ENCODE data around the gene MYH8.

Gene MYH8

GRCh38 chr17:10421900-10422542, at the start of gene MYH8:
Gene MYH8, minus strand, starts transcription at chr17:10421950. Its CDS starts 1,723 bp downstream, at chr17:10420227.
- DNase-seq (ENCODE audit: low spot score), result no peak

GRCh38 chr17:10469459-10469858, 47.7 kb upstream of the MYH8 start, which contains the start of gene MYH4:
Gene MYH4, minus strand, starts transcription at chr17:10469559. Its CDS starts 2,814 bp downstream, at chr17:10466745.
- no peak for DNase-seq (ENCODE audit: low spot score)

GRCh38 chr17:10463402-10463801, 41.7 kb upstream of the MYH8 start:
- DNase-seq (ENCODE audit: low spot score), result no peak

- no peak for DNase-seq (ENCODE audit: low spot score)
Observed at GRCh38 chr17:10460062-10460461, 38.3 kb upstream of the MYH8 start.

- DNase-seq (ENCODE audit: low spot score), result no peak
Observed at GRCh38 chr17:10458701-10459100, 37.0 kb upstream of the MYH8 start.

GRCh38 chr17:10457952-10458351, 36.2 kb upstream of the MYH8 start:
- no peak for DNase-seq (ENCODE audit: low spot score)

GRCh38 chr17:10447026-10447931, 25.5 kb upstream of the MYH8 start:
- DNase-seq (ENCODE audit: low spot score), result peak; percentile 2

- no peak for DNase-seq (ENCODE audit: low spot score)
Observed at GRCh38 chr17:10439816-10440215, 18.1 kb upstream of the MYH8 start.

GRCh38 chr17:10435096-10435495, 13.3 kb upstream of the MYH8 start:
- DNase-seq (ENCODE audit: low spot score), result no peak

- DNase-seq (ENCODE audit: low spot score), result peak; percentile 2
Observed at GRCh38 chr17:10429421-10430045, 7.8 kb upstream of the MYH8 start.

GRCh38 chr17:10428781-10429180, 7.0 kb upstream of the MYH8 start:
- DNase-seq (ENCODE audit: low spot score), result no peak

GRCh38 chr17:10421211-10421610, 539 bp downstream of the MYH8 start:
- no peak for DNase-seq (ENCODE audit: low spot score)

GRCh38 chr17:10420811-10421210, 939 bp downstream of the MYH8 start:
- DNase-seq (ENCODE audit: low spot score), result no peak

- DNase-seq (ENCODE audit: low spot score), result no peak
Observed at GRCh38 chr17:10417431-10417830, 4.3 kb downstream of the MYH8 start.

GRCh38 chr17:10415161-10415560, 6.6 kb downstream of the MYH8 start:
- DNase-seq (ENCODE audit: low spot score), result no peak

GRCh38 chr17:10403589-10403988, 18.2 kb downstream of the MYH8 start:
- no peak for DNase-seq (ENCODE audit: low spot score)

- no peak for DNase-seq (ENCODE audit: low spot score)
Observed at GRCh38 chr17:10398352-10398751, 23.4 kb downstream of the MYH8 start.

- no peak for DNase-seq (ENCODE audit: low spot score)
Observed at GRCh38 chr17:10396524-10397163, 25.1 kb downstream of the MYH8 start.

- no peak for DNase-seq (ENCODE audit: low spot score)
Observed at GRCh38 chr17:10394201-10394887, 27.4 kb downstream of the MYH8 start.

GRCh38 chr17:10392880-10393279, 28.9 kb downstream of the MYH8 start:
- DNase-seq (ENCODE audit: low spot score), result no peak

GRCh38 chr17:10385871-10386270, 35.9 kb downstream of the MYH8 start:
- no peak for DNase-seq (ENCODE audit: low spot score)

- no peak for DNase-seq (ENCODE audit: low spot score)
Observed at GRCh38 chr17:10384175-10384574, 37.6 kb downstream of the MYH8 start.

Data from kidney tubule cell (primary cell).